ENCODE measurements around the gene ANXA6. TPM values are rescaled to one million over a fixed set of nuclear protein-coding genes. Genes with fewer than 3 reads are reported as not detected.

Gene ANXA6
- total and polyA plus RNA-seq, 10 of the 15 experiments (the other 5 are each of a cell fraction or from before 2014, with no cell fraction given), result 44.0 to 571 (median 465) TPM

- TF ChIP-seq E2F8 (IDR thresholded peaks at IDR 0.05; ENCODE audit: low read depth, partially characterized antibody) (no peak), NR2F1 (conservative IDR thresholded peaks at IDR 0.05) (peak; percentile 73), NRF1 (conservative IDR thresholded peaks at IDR 0.05; ENCODE audit: low read depth, low read length) (no peak), ASH2L (IDR thresholded peaks at IDR 0.05; ENCODE audit: borderline replicate concordance, low read depth) (no peak), SMC3 (IDR thresholded peaks at IDR 0.05; ENCODE audit: borderline replicate concordance, low read length) (no peak), BCL11A (IDR thresholded peaks at IDR 0.05; ENCODE audit: low read depth, low read length) (peak; percentile 70), ZNF207 (IDR thresholded peaks at IDR 0.05; ENCODE audit: borderline replicate concordance) (peak; percentile 69; the same call in 1 of the 2 replicates), RELA (IDR thresholded peaks at IDR 0.05; ENCODE audit: borderline replicate concordance, partially characterized antibody) (peak; percentile 86), YBX1 (IDR thresholded peaks at IDR 0.05) (no peak), TBL1XR1 (IDR thresholded peaks at IDR 0.05; ENCODE audit: low read depth, low read length) (peak; percentile 75), SIX5 (IDR thresholded peaks at IDR 0.05; ENCODE audit: low read depth, low read length, severe bottlenecking) (no peak), HDGF (IDR thresholded peaks at IDR 0.05) (0 out of 2 replicates have a peak, but pooled peaks have one; percentile 33), IKZF2 (IDR thresholded peaks at IDR 0.05) (peak; percentile 92 to 95), ZBTB40 (IDR thresholded peaks at IDR 0.05; ENCODE audit: borderline replicate concordance) (no peak), HDAC2 (IDR thresholded peaks at IDR 0.05) (no peak), SP1 (IDR thresholded peaks at IDR 0.05; ENCODE audit: low read depth, low read length) (no peak), ETV6 (conservative IDR thresholded peaks at IDR 0.05 in 1 of 2, IDR thresholded peaks at IDR 0.05 in 1 of 2; ENCODE audit: borderline replicate concordance in 1 of 2, low read depth in 1 of 2) (peak in 1 of 2 experiments; percentile 58; a peak in 2 of 4 replicates), ATF2 (IDR thresholded peaks at IDR 0.05; ENCODE audit: low read length) (peak; percentile 60; the same call in 1 of the 2 replicates), RB1 (IDR thresholded peaks at IDR 0.05; ENCODE audit: borderline replicate concordance) (no peak), EZH2 (IDR thresholded peaks at IDR 0.05; ENCODE audit: borderline replicate concordance, control insufficient read depth, low read depth, low read length) (no peak), SREBF2 (IDR thresholded peaks at IDR 0.05; ENCODE audit: low read length) (no peak; the same call in 1 of the 2 replicates), ZNF384 (IDR thresholded peaks at IDR 0.05; ENCODE audit: borderline replicate concordance, low read depth, low read length) (no peak), MTA2 (IDR thresholded peaks at IDR 0.05; ENCODE audit: low read depth) (peak; percentile 84)
Measured at GRCh38 chr5:151094030-151094851, 63.3 kb downstream of the ANXA6 start (continued).
